Smooth muscle cell (in vitro differentiated cells): ENCODE results near the gene DPPA2. TPM values are rescaled to one million over a fixed set of nuclear protein-coding genes. Genes with fewer than 3 reads are reported as not detected.

Experiments used
- DNase-seq: peaks from one replicate; lab custom pipeline; 2025; ENCODE audit not compliant: unreplicated experiment; lab: John Stamatoyannopoulos, UW
- H2AFZ ChIP-seq: fragments of 200-600 bp; sonication (generic); 2 replicates; pipeline ENCODE4 v1.6.0; 2016; ENCODE audit warnings: antibody characterized with exemption, low read depth, mild to moderate bottlenecking
- H3F3A ChIP-seq: fragments of 200-600 bp; sonication (generic); 2 replicates; pipeline ENCODE4 v1.6.0; 2017; ENCODE audit warnings: antibody characterized with exemption, low read depth
- H3K27ac ChIP-seq: fragments of 200-600 bp; sonication (generic); 2 replicates; pipeline ENCODE4 v1.5.1; 2016; ENCODE audit warnings: low read depth, mild to moderate bottlenecking
- H3K27me3 ChIP-seq: fragments of 200-600 bp; sonication (generic); 2 replicates; pipeline ENCODE4 v1.6.1; 2016; ENCODE audit warnings: low read depth, mild to moderate bottlenecking
- H3K36me3 ChIP-seq: fragments of 200-600 bp; sonication (generic); 2 replicates; pipeline ENCODE4 v1.5.1; 2016; ENCODE audit warnings: low read depth
- H3K4me1 ChIP-seq: fragments of 200-600 bp; sonication (generic); 2 replicates; pipeline ENCODE4 v1.5.1; 2016; ENCODE audit warnings: low read depth
- H3K4me2 ChIP-seq: fragments of 200-600 bp; sonication (generic); 2 replicates; pipeline ENCODE4 v1.6.0; 2016; ENCODE audit warnings: mild to moderate bottlenecking
- H3K4me3 ChIP-seq: fragments of 200-600 bp; sonication (generic); 2 replicates; pipeline ENCODE4 v1.5.1; 2016; ENCODE audit warnings: mild to moderate bottlenecking
- H3K79me2 ChIP-seq: fragments of 200-600 bp; sonication (generic); 2 replicates; pipeline ENCODE4 v1.6.0; 2016; ENCODE audit warnings: low read depth, mild to moderate bottlenecking
- H3K9ac ChIP-seq: fragments of 200-600 bp; sonication (generic); 2 replicates; pipeline ENCODE4 v1.6.0; 2016; ENCODE audit warnings: low read depth
- H3K9me3 ChIP-seq: fragments of 200-600 bp; sonication (generic); replicated peaks from 2 replicates; pipeline ENCODE4 v1.5.1; 2016; ENCODE audit warnings: low read depth
- H4K20me1 ChIP-seq: fragments of 200-600 bp; sonication (generic); 2 replicates; pipeline ENCODE4 v1.6.0; 2016; ENCODE audit warnings: low read depth
- WGBS: methylation state at CpG from one replicate; pipeline ENCODE4 v1.1.7; 2016; ENCODE audit warnings: low lambda C conversion rate; 5-methylcytosine and 5-hydroxymethylcytosine counted together
- polyA plus RNA-seq: library from polyadenylated mRNA; unstranded; fragments of >200 nt; fragmentation: Nextera tagmentation; extraction: Ambion mirVana; gene quantifications from 2 replicates; pipeline ENCODE4 v1.2.1, GENCODE V29; 2016
- total RNA-seq: library from RNA; depleted of rRNA; stranded (reverse); fragments of >200 nt; gene quantifications from 2 replicates; pipeline ENCODE4 v1.2.3, GENCODE V29; 2014
- TF ChIP-seq, protein P1 (sequence below): fragments of 200-600 bp; sonication (generic); IDR thresholded peaks from 2 replicates; pipeline ENCODE4 v1.5.1; 2017; ENCODE audit warnings: borderline replicate concordance, mild to moderate bottlenecking, antibody characterized with exemption; ENCODE audit not compliant: insufficient read depth, poor library complexity, severe bottlenecking

DPPA2 gene
- total and polyA plus RNA-seq, 2 experiments from 2014 or later: 0.27 to 1.2 TPM

DNA sequence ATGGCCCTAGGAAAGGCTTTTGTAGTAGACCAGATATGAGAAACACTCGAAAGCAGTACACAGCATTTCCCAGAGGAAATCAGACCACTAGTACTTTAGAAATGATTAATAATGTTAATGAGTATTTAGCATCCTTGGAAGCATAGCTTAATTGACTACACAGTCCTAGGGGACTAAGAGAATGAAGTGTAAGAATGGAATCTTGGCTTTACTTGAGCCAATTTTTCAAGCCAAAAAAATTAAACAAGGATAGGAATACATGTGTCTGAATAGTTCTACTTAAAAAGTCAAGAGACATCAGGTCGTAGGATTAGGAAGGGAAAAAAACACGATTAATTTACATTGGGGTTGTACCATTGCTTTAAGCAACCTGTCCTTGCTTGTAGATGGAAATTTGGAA is 38.2 kb downstream of the DPPA2 start:
- no peak overlapping the region for H3K27ac ChIP-seq
- no peak overlapping the region for H3K4me2 ChIP-seq
- no peak for DNase-seq
- no peaks in the 10 kb centered on the region for H3K79me2 ChIP-seq
- TF ChIP-seq, protein P1, sequence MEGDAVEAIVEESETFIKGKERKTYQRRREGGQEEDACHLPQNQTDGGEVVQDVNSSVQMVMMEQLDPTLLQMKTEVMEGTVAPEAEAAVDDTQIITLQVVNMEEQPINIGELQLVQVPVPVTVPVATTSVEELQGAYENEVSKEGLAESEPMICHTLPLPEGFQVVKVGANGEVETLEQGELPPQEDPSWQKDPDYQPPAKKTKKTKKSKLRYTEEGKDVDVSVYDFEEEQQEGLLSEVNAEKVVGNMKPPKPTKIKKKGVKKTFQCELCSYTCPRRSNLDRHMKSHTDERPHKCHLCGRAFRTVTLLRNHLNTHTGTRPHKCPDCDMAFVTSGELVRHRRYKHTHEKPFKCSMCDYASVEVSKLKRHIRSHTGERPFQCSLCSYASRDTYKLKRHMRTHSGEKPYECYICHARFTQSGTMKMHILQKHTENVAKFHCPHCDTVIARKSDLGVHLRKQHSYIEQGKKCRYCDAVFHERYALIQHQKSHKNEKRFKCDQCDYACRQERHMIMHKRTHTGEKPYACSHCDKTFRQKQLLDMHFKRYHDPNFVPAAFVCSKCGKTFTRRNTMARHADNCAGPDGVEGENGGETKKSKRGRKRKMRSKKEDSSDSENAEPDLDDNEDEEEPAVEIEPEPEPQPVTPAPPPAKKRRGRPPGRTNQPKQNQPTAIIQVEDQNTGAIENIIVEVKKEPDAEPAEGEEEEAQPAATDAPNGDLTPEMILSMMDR: no peak
- H3K4me3 ChIP-seq: no peak overlapping the region
- H3F3A ChIP-seq: no peaks in the 10 kb centered on the region
- H3K27me3 ChIP-seq: no peaks in the 10 kb centered on the region
- H3K4me1 ChIP-seq: no peaks in the 10 kb centered on the region
- H3K36me3 ChIP-seq: no peaks in the 10 kb centered on the region
- no peak overlapping the region for H3K9ac ChIP-seq
- H3K9me3 ChIP-seq: no peaks in the 10 kb centered on the region
- no peak overlapping the region for H2AFZ ChIP-seq
- no peaks in the 10 kb centered on the region for H4K20me1 ChIP-seq
- 75% methylated on average over 3 of the region's 3 CpGs for WGBS

DNA sequence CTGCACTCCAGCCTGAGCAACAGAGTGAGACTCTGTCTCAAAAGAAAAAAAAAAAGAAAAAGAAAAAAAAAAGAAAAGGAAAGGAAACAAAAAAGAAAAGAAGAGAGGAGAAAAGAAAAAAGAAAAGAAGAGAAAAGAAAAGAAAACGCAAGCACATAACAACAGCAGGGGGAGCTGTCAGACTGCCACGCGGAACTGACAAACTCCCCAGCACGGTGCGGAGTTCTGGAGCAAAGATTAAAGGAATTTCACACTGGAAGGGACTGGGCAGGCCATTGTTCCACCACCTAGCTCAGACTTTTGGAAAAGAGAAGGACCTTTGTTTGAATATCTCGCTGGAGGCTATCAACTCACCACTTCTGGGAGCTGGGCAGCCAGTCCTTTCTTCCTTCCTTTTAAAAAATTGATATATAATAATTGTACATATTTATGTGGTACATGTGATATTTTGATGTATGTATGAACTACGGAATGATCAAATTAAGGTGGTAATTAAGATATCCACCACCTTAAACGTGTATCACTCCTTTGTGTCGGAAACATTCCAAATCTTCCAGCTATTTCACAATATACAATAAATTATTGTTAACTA is 40.5 kb downstream of the DPPA2 start:
- Histone ChIP-seq H3K27ac (no peak overlapping the region), H3K4me2 (peak overlapping the region; percentile 79), H3K79me2 (no peaks in the 10 kb centered on the region), H3F3A (no peaks in the 10 kb centered on the region), H3K36me3 (no peaks in the 10 kb centered on the region), H2AFZ (peak overlapping the region; percentile 90), H4K20me1 (no peaks in the 10 kb centered on the region), H3K9ac (no peak overlapping the region), H3K27me3 (no peaks in the 10 kb centered on the region), H3K9me3 (no peaks in the 10 kb centered on the region), H3K4me1 (no peaks in the 10 kb centered on the region), H3K4me3 (no peak overlapping the region)
- DNase-seq: peak; percentile 1
- 23% methylated on average over 9 of the region's 9 CpGs for WGBS
- TF ChIP-seq, protein P1: peak; percentile 84

DNA sequence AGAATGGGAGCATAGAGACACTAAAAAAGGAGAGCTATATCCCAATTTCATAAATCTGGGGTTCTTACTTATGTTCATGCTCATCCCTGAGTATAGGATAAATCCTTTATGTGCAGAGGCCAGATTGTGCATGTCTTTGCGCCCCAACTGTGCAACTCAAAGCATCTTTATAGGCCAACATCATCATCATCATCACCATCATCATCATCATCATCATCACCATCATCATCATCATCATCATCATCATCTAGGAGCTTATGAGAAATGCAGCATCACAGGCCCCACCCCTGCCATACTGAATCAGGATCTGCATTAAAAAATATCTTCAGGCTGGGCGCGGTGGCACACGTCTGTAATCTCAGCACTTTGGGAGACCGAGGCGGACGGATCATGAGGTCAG is 45.5 kb downstream of the DPPA2 start:
- Histone ChIP-seq H3K9ac (no peak overlapping the region), H3K9me3 (no peaks in the 10 kb centered on the region), H3K4me3 (no peak overlapping the region), H3K4me2 (no peak overlapping the region), H3K27ac (no peak overlapping the region), H3F3A (no peaks in the 10 kb centered on the region), H3K27me3 (no peaks in the 10 kb centered on the region), H3K36me3 (no peaks in the 10 kb centered on the region), H4K20me1 (no peaks in the 10 kb centered on the region), H2AFZ (no peak overlapping the region), H3K4me1 (no peaks in the 10 kb centered on the region), H3K79me2 (no peaks in the 10 kb centered on the region)
- no peak for DNase-seq
- TF ChIP-seq, protein P1: no peak
- WGBS: 96% methylated on average over 7 of the region's 7 CpGs
